ENCODE measurements around the gene ISLR. TPM values are rescaled to one million over a fixed set of nuclear protein-coding genes. Genes with fewer than 3 reads are reported as not detected.
A peak's percentile ranks its signal among the peaks of the same experiment; 100 is the strongest.

The ISLR gene
- polyA plus RNA-seq, 2 of the 4 experiments (the other 2 are of a cell fraction) = 0.10 to 0.43 TPM

- peak; percentile 51 to 65; a peak in 5 of 6 replicates for ATAC-seq
- no peaks in the 10 kb centered on the region for H3K9me3 ChIP-seq
- ChIA-PET CTCF (interaction anchor here (0.8 to 3.0 kb wide), 23 partner anchors 10 to 194 kb away, joined by 3 to 38 read pairs (median 4); partner anchors contain the start of gene STRA6), POLR2A (interaction anchor here (1.3 kb wide), 1 partner anchor 49 kb away, joined by 4 read pairs; no protein-coding TSS in a partner anchor)
- WGBS (ENCODE audit: missing lambda C conversion rate) = 35% methylated on average over 37 of the region's 53 CpGs
- no peak for TF ChIP-seq FOXS1 (CRISPR knock-in tag; IDR thresholded peaks at IDR 0.05)
- no peak for TF ChIP-seq HOXB5 (CRISPR knock-in tag; IDR thresholded peaks at IDR 0.05)
- peak overlapping the region; percentile 50 for H3K4me3 ChIP-seq
- H3K4me1 ChIP-seq = peaks cover 20% of the 10 kb centered on the region; the same call in 2 of the 3 replicates
- DNase-seq (ENCODE audit: low read depth in 1 of 2, low spot score in 1 of 2) = peak in 1 of 2 experiments; percentile 19
- peak overlapping the region; percentile 98 for H3K4me2 ChIP-seq
- no peak for FAIRE-seq
- H3K27ac ChIP-seq = peak overlapping the region; percentile 64 to 85
These were observed 45.3 kb upstream of the ISLR start for GRCh38 chr15:74127954-74128784.

GRCh38 chr15:74128785-74129585, 44.5 kb upstream of the ISLR start:
- POLR2A ChIA-PET = interaction anchor here (1.3 to 1.5 kb wide), 2 partner anchors 45 to 48 kb away, joined by 4 read pairs; no protein-coding TSS in a partner anchor
- no peak for FAIRE-seq
- H3K27ac ChIP-seq = peak overlapping the region in 1 of 2 experiments; percentile 63; a peak in 1 of 6 replicates
- TF ChIP-seq HOXB5 (CRISPR knock-in tag; IDR thresholded peaks at IDR 0.05) = no peak
- no peak for TF ChIP-seq MYC (IDR thresholded peaks at IDR 0.05; ENCODE audit: borderline replicate concordance, low read length)
- TF ChIP-seq HOXB13 (CRISPR knock-in tag; IDR thresholded peaks at IDR 0.05; ENCODE audit: low read depth) = no peak
- TF ChIP-seq KDM1A (IDR thresholded peaks at IDR 0.05; ENCODE audit: low read depth) = no peak
- TF ChIP-seq POLR2AphosphoS2 (conservative IDR thresholded peaks at IDR 0.05; ENCODE audit: low read length) = no peak
- TF ChIP-seq SMC3 (IDR thresholded peaks at IDR 0.05) = no peak
- TF ChIP-seq PHF8 (IDR thresholded peaks at IDR 0.05; ENCODE audit: borderline replicate concordance, low read depth) = no peak
- 87% methylated on average over 16 of the region's 43 CpGs for WGBS (ENCODE audit: missing lambda C conversion rate)
- H3K9me3 ChIP-seq = no peaks in the 10 kb centered on the region
- CTCF ChIA-PET = interaction anchor here (0.5 to 3.0 kb wide), 22 partner anchors 16 to 203 kb away, joined by 3 to 38 read pairs (median 4); partner anchors contain the start of gene STRA6
- H3K4me2 ChIP-seq = peak overlapping the region; percentile 88
- H3K4me3 ChIP-seq = no peak overlapping the region
- ATAC-seq = no peak
- no peak for DNase-seq (ENCODE audit: low read depth in 1 of 2, low spot score in 1 of 2)
- H3K4me1 ChIP-seq = peaks cover 20% of the 10 kb centered on the region; the same call in 2 of the 3 replicates

- ChIA-PET POLR2A (interaction anchor here (0.6 to 1.5 kb wide), 2 partner anchors 44 to 165 kb away, joined by 3 to 4 read pairs; no protein-coding TSS in a partner anchor), CTCF (interaction anchor here (0.5 to 3.0 kb wide), 9 partner anchors 50 to 203 kb away, joined by 3 to 21 read pairs (median 3); no protein-coding TSS in a partner anchor)
- no peak for ATAC-seq
- Histone ChIP-seq H3K4me2 (peak overlapping the region; percentile 88), H3K4me1 (peaks cover 20% of the 10 kb centered on the region; the same call in 2 of the 3 replicates), H3K9me3 (no peaks in the 10 kb centered on the region), H3K4me3 (peak overlapping the region; percentile 36; the same call in 2 of the 3 replicates), H3K27ac (peak overlapping the region in 1 of 2 experiments; percentile 63; a peak in 3 of 6 replicates)
- no peak for DNase-seq (ENCODE audit: low read depth in 1 of 2, low spot score in 1 of 2)
- WGBS (ENCODE audit: missing lambda C conversion rate) = 65% methylated on average over 33 of the region's 40 CpGs
- FAIRE-seq = no peak
- TF ChIP-seq FOSB (CRISPR knock-in tag; IDR thresholded peaks at IDR 0.05) = no peak
- TF ChIP-seq ZFP36 (IDR thresholded peaks at IDR 0.05; ENCODE audit: borderline replicate concordance, partially characterized antibody) = no peak
- TF ChIP-seq HOXA7 (CRISPR knock-in tag; IDR thresholded peaks at IDR 0.05) = no peak
- TF ChIP-seq NFE2L2 (conservative IDR thresholded peaks at IDR 0.05; ENCODE audit: low read length) = no peak
- no peak for TF ChIP-seq GATA3 (IDR thresholded peaks at IDR 0.05; ENCODE audit: borderline replicate concordance)
These were observed 43.8 kb upstream of the ISLR start for GRCh38 chr15:74129586-74130154.

- DNase-seq (ENCODE audit: low read depth in 1 of 2, low spot score in 1 of 2) (no peak), FAIRE-seq (no peak), ATAC-seq (no peak)
- H3K4me1 ChIP-seq = peaks cover 16% of the 10 kb centered on the region; the same call in 1 of the 3 replicates
- H3K27ac ChIP-seq = peak within 1 kb of the TSS; percentile 35 to 63; a peak in 3 of 6 replicates
- 8% methylated on average over 37 of the region's 53 CpGs for WGBS (ENCODE audit: missing lambda C conversion rate)
- POLR2A ChIA-PET = interaction anchor here (0.6 to 1.5 kb wide), 2 partner anchors 44 to 164 kb away, joined by 3 to 4 read pairs; no protein-coding TSS in a partner anchor
- no peaks in the 10 kb centered on the region for H3K9me3 ChIP-seq
- peak within 1 kb of the TSS; percentile 88 for H3K4me2 ChIP-seq
- H3K4me3 ChIP-seq = peak within 1 kb of the TSS; percentile 36
- CTCF ChIA-PET = interaction anchor here (0.7 to 3.0 kb wide), 8 partner anchors 50 to 192 kb away, joined by 3 to 21 read pairs (median 4); no protein-coding TSS in a partner anchor
- TF ChIP-seq KDM5A (IDR thresholded peaks at IDR 0.05) = no peak
- TF ChIP-seq RNF2 (IDR thresholded peaks at IDR 0.05; ENCODE audit: borderline replicate concordance, low read depth) = no peak
- no peak for TF ChIP-seq HES2 (IDR thresholded peaks at IDR 0.05)
- TF ChIP-seq ELK1 (IDR thresholded peaks at IDR 0.05; ENCODE audit: low read depth, low read length) = no peak
- TF ChIP-seq BCL3 (IDR thresholded peaks at IDR 0.05) = no peak
- no peak for TF ChIP-seq ATOH8 (CRISPR knock-in tag; IDR thresholded peaks at IDR 0.05; ENCODE audit: low read depth)
- TF ChIP-seq FOSL2 (IDR thresholded peaks at IDR 0.05) = no peak
- TF ChIP-seq FOSL2 (CRISPR knock-in tag; IDR thresholded peaks at IDR 0.05) = no peak
These were observed 43.2 kb upstream of the ISLR start, which contains the start of gene ISLR2 for GRCh38 chr15:74130155-74130848. Gene ISLR2, plus strand, starts transcription at chr15:74130586. Its CDS starts 2,169 bp downstream, at chr15:74132755.

Measured in A549 (cell line).